GM21423 (cell line): ENCODE measurements around the gene MICALL1.

Experiments used
- ATAC-seq: cut with Tn5 transposase; IDR thresholded peaks from one replicate; pipeline ENCODE4 v1.9.1; 2021; ENCODE audit warnings: mild to moderate bottlenecking, moderate library complexity; ENCODE audit not compliant: unreplicated experiment

Gene MICALL1

GRCh38 chr22:37982938-37983859, 77.1 kb downstream of the MICALL1 start:
- no peak for ATAC-seq

DNA sequence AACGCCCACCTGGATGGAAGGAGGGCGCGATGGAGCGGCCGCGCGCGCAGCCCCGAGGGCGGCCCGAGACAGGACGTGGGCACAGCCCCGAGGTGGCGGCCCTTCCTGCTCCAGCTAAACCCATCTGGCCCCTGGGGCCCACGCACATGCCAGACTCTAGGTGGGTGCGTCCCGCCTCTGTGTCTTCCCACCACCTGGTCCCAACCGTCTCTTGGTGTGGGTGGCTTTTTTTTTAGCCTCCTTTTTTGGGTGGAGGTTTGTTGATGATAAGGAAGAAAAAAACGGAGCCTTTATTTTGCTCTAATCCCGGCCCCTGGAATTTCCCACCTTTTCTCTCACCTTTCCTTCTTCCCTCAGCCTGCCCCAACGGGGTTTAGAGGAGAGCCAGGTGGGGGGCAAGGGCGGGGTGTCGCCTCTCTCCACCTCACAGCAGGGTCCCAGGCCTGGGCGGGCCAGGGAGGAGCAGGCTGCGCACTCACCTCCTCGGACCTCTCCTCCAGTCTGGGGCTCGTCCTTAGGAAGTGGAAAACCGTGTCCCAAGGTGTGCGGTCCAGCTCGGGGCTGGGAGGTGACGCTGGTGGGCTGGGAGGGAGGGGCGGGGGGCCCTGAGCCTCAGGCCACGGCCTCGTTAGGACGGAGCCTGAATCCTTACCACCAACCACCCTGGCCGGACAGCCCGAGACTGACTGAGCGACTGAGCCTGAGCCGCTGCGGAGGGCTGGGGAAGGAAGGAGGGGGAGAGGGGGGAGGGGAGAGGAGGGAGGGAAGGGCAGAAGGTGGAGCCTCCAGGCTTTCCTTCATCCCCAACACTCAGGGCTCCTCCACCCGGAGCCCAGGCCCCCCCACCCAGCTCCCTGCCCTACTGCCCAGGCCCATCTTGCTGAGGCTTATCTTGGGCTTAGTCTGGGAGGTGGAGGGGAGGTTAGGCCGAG, 78.0 kb downstream of the MICALL1 start, which contains the start of gene SOX10:
SOX10 (minus strand) TSS at position 696 of the 932 bp plus-strand sequence. CDS start 771 bp downstream, outside the sequence.
- no peak for ATAC-seq

DNA sequence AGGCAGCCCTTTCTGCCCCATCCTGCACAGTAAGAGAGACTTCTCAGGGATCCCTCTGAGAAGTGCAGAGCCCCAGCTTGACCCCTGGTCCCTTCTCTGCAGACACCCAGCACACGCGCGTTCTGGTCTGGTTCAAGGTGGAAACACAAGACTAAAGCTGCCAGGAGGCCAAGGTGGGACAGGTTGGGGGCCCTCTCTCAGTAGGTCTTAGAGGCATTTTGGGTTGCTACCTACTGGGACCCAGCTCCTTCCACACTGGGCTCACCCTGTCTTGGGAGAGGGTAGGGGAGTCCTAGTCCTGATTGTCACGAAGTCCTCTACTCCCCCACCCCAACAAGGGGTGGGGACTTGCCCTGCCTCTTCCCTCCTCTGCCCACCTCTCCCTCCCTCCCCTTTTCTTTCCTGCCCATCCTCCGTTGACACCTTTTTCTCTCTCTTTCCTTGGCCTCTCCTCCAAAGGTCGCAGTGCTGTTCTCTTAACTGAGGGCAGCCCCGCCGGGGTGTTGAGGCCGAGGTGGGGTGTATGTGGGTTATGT, 79.0 kb downstream of the MICALL1 start:
- no peak for ATAC-seq

GRCh38 chr22:37985751-37986281, 79.7 kb downstream of the MICALL1 start:
- ATAC-seq = no peak

DNA sequence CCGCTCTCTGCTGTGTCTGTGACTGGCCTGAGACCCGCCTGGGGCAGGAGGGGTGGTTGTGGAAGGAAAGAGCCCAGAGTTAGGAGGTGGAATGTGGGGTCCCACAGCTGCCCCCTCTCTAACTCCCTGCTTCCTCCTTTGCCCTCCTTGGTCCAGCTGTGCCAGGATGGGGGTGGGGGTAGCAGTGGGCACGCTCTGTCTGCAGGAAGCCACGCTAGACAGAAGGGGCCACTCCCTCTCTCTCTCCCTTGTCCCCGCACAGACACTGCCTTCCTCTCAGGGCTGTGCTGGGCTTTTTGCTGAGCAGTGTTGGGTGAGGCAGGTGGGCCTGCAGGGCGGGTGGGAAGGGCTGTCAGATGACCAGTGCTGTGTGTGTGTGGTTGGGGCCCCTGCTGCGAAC, 80.3 kb downstream of the MICALL1 start:
- ATAC-seq = no peak

GRCh38 chr22:37989146-37990045, 83.3 kb downstream of the MICALL1 start:
- no peak for ATAC-seq

GRCh38 chr22:37990301-37990700, 84.2 kb downstream of the MICALL1 start:
- no peak for ATAC-seq

DNA sequence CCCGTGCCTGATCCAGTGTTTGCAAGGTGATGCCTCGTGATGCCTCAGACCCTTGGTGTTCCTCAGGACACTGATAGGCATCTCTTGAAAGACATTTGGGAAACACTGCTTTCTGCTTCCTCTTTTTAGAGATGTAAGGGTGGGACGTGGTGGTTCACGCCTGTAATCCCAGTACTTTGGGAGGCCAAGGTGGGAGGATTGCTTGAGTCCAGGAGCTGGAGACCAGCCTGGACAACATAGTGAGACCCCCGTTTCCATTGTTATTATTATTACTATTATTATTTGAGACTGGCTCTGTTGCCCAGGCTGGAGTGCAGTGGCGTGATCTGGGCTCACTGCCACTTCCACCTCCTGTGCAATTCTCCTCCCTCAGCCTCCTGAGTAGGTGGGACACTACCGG, 84.8 kb downstream of the MICALL1 start:
- no peak for ATAC-seq

DNA sequence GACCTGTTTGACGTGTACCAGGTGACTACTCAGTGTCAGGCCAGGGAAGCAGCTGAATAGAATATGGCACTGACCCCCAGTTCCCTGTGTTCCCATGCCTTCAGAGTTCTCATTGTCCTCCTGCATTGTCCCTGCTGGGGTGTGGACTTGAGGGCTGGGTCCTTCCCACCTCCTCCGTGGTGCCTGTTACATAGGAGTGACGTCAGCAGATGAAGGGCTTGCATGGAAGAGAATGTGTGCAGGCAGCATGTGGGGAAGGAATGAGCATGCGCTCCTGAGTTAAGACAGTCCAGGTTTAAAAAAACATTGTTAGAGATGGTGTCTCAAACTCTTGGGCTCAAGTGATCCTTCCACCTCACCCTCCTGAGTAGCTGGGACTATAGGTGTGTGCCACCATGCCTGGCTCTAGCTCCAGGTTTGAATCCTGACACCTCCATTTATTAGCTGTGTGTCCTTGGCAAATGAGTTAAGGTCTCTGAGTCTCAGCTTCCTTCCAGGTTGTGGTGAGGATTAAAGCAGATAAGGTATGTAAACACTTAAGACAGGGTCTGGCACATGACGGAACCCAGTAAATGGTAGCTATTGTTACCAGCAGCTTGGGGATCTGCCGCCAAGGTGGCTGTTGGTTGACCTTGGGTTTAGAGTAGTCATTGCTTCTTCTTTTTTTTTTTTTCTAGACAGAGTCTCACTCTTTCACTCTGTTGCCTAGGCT, 85.8 kb downstream of the MICALL1 start:
- no peak for ATAC-seq
